Sigmoid colon (tissue), 3 donors: ENCODE results near the gene CLEC18C.
"Not testable (repeated sequence)": the region's sequence is repeated elsewhere in the genome, so short reads cannot be mapped to it uniquely, and the experiment has no call there.

Source experiments
- CTCF ChIP-seq, 4 experiments: fragments of 450-650 bp in 3 of 4; fragments of 200-600 bp in 1 of 4; IDR thresholded peaks; one replicate each; pipeline ENCODE4 v1.5.1; 2016 to 2019; ENCODE audit warnings: antibody characterized with exemption in 4 of 4, mild to moderate bottlenecking in 3 of 4, moderate library complexity in 2 of 4
- POLR2A ChIP-seq, 2 donors: fragments of 450-650 bp; IDR thresholded peaks; one replicate each; pipeline ENCODE4 v1.6.1; 2016; ENCODE audit warnings: antibody characterized with exemption in 2 of 2, mild to moderate bottlenecking in 2 of 2, moderate library complexity in 2 of 2

- TF ChIP-seq POLR2A, CTCF (IDR thresholded peaks at IDR 0.05): not testable (repeated sequence)
Observed at GRCh38 chr16:70222574-70222973, 49.0 kb downstream of the CLEC18C start.
